Stomach (tissue), 9 donors: Measurements from ENCODE around the gene IZUMO2. TPM values are rescaled to one million over a fixed set of nuclear protein-coding genes. Genes with fewer than 3 reads are reported as not detected.

Experiments
- DNase-seq, 2 donors: peaks; one replicate each; pipeline versions ENCODE4 v3.0.0 to v3.0.0-alpha.2; 2013 to 2019
- H3K27ac ChIP-seq, 5 donors: fragments of 200-600 bp in 4 of 5; sonication (generic) in 4 of 5; one replicate each; pipeline ENCODE4 v1.5.1; 2013 to 2019; ENCODE audit warnings: mild to moderate bottlenecking in 1 of 5, moderate library complexity in 1 of 5
- H3K27me3 ChIP-seq, 3 donors: fragments of 200-600 bp; sonication (generic); one replicate each; pipeline ENCODE4 v1.5.1; 2017 to 2019; ENCODE audit warnings: mixed run types in 1 of 3
- H3K36me3 ChIP-seq, 4 donors: fragments of 200-600 bp; sonication (generic); 1 replicate in 3 of 4; 2 replicates in 1 of 4; pipeline ENCODE4 v1.5.1; 2016 to 2019
- H3K4me1 ChIP-seq, 4 donors: fragments of 200-600 bp; sonication (generic); one replicate each; pipeline ENCODE4 v1.5.1; 2016 to 2019
- H3K4me3 ChIP-seq, 4 donors: fragments of 200-600 bp; sonication (generic) in 3 of 4; one replicate each; pipeline ENCODE4 v1.5.1; 2016 to 2019; ENCODE audit warnings: mild to moderate bottlenecking in 1 of 4
- H3K9me3 ChIP-seq, 4 donors: fragments of 200-600 bp; sonication (generic); one replicate each; pipeline ENCODE4 v1.5.1; 2016 to 2019
- CTCF ChIP-seq, 7 experiments: fragments of 450-650 bp in 4 of 7; fragments of 200-600 bp in 3 of 7; sonication (generic) in 3 of 7; IDR thresholded peaks; one replicate each; pipeline ENCODE4 v1.5.1; 2016 to 2019; ENCODE audit warnings: antibody characterized with exemption in 7 of 7, control low read depth in 2 of 7, mild to moderate bottlenecking in 1 of 7
- EP300 ChIP-seq: sonication (generic); formaldehyde crosslinking; IDR thresholded peaks from one replicate; pipeline ENCODE4 v1.6.1; 2017; ENCODE audit warnings: antibody characterized with exemption
- POLR2A ChIP-seq, 4 donors: fragments of 450-650 bp; IDR thresholded peaks; one replicate each; pipeline ENCODE4 v1.6.1; 2016; ENCODE audit warnings: antibody characterized with exemption in 4 of 4, control low read depth in 2 of 4, mild to moderate bottlenecking in 1 of 4, moderate library complexity in 1 of 4
- POLR2AphosphoS5 ChIP-seq, 3 donors: sonication (generic); formaldehyde crosslinking; IDR thresholded peaks; one replicate each; pipeline ENCODE4 v1.6.1; 2016; ENCODE audit warnings: antibody characterized with exemption in 3 of 3
- WGBS, 5 donors: extraction: QIAGEN DNeasy Blood & Tissue Kit in 3 of 5; methylation state at CpG; one replicate each; pipeline versions ENCODE4 v1.1.5 to v1.1.7; 2013 to 2018; 5-methylcytosine and 5-hydroxymethylcytosine counted together
- intact Hi-C: fragments of 100-400 bp; cut with DNase I; formaldehyde crosslinking; loops from one replicate; pipeline ENCODE4 v1.15.1; 2023; ENCODE audit warnings: low total_unique reads
- polyA plus RNA-seq, 3 donors: library from polyadenylated mRNA; stranded (reverse); fragments of 200-250 nt; gene quantifications; one replicate each; pipeline ENCODE4 v1.2.3, GENCODE V29; 2013
- total RNA-seq, 5 donors: library from RNA; depleted of rRNA; stranded (reverse); fragments of >200 nt; gene quantifications; one replicate each; pipeline versions ENCODE4 v1.1.0 to v1.2.3, GENCODE V29; 2014 to 2016
- donor health status: healthy with polysubstance abuse.
- donor health status: Bipolar disorder and iron deficiency.
- donor health status: healthy.

Gene IZUMO2
- total and polyA plus RNA-seq, 8 donors, result not detected

GRCh38 chr19:50187937-50188336 is 24.9 kb upstream of the IZUMO2 start:
- H3K4me1 ChIP-seq, result peaks cover 0 to 8% (median 6%) of the 10 kb centered on the region in 4 donors
- no peak overlapping the region for H3K4me3 ChIP-seq
- no peaks in the 10 kb centered on the region for H3K36me3 ChIP-seq
- no peak overlapping the region for H3K27ac ChIP-seq
- TF ChIP-seq CTCF (IDR thresholded peaks at IDR 0.05) (no peak), POLR2A (IDR thresholded peaks at IDR 0.05) (no peak), POLR2AphosphoS5 (IDR thresholded peaks at IDR 0.05) (no peak), EP300 (no peak)
- peaks cover 0 to 9% (median 0%) of the 10 kb centered on the region in 3 donors for H3K27me3 ChIP-seq
- DNase-seq, result no peak
- intact Hi-C loops, result no loop called here
- peaks cover 0 to 4% (median 0%) of the 10 kb centered on the region in 4 donors for H3K9me3 ChIP-seq
- 38 to 73% (median 48%) methylated on average over 12 to 13 of the region's 13 CpGs for WGBS, 5 donors

GRCh38 chr19:50184196-50184595 is 21.1 kb upstream of the IZUMO2 start:
- H3K27ac ChIP-seq, result no peak overlapping the region
- H3K27me3 ChIP-seq, result peaks cover 0 to 33% (median 0%) of the 10 kb centered on the region in 3 donors
- intact Hi-C loops, result no loop called here
- H3K9me3 ChIP-seq, result peaks cover 0 to 11% (median 5%) of the 10 kb centered on the region in 4 donors
- H3K4me3 ChIP-seq, result no peak overlapping the region
- H3K36me3 ChIP-seq, result no peaks in the 10 kb centered on the region
- H3K4me1 ChIP-seq, result no peaks in the 10 kb centered on the region
- DNase-seq, result no peak
- WGBS, 5 donors, result 2 to 31% (median 11%) methylated on average over 1 of the region's 1 CpG
- TF ChIP-seq CTCF (IDR thresholded peaks at IDR 0.05), result no peak
- no peak for TF ChIP-seq POLR2A (IDR thresholded peaks at IDR 0.05)
- TF ChIP-seq EP300, result no peak
- no peak for TF ChIP-seq POLR2AphosphoS5 (IDR thresholded peaks at IDR 0.05)

- DNase-seq, result no peak
- Histone ChIP-seq H3K27me3 (peaks cover 0 to 29% (median 0%) of the 10 kb centered on the region in 3 donors), H3K9me3 (peaks cover 0 to 10% (median 4%) of the 10 kb centered on the region in 4 donors), H3K4me3 (no peak overlapping the region), H3K27ac (no peak overlapping the region), H3K36me3 (no peaks in the 10 kb centered on the region), H3K4me1 (no peaks in the 10 kb centered on the region)
- TF ChIP-seq POLR2AphosphoS5 (IDR thresholded peaks at IDR 0.05), result no peak
- no peak for TF ChIP-seq POLR2A (IDR thresholded peaks at IDR 0.05)
- TF ChIP-seq CTCF (IDR thresholded peaks at IDR 0.05), result no peak
- TF ChIP-seq EP300, result no peak
- 59 to 75% (median 74%) methylated on average over 5 of the region's 5 CpGs for WGBS, 5 donors
- intact Hi-C loops, result no loop called here
Observed at GRCh38 chr19:50181121-50181520, 18.0 kb upstream of the IZUMO2 start.

- Histone ChIP-seq H3K36me3 (no peaks in the 10 kb centered on the region), H3K27ac (peak overlapping the region in 2 of 5 donors; percentile 40 to 54), H3K4me3 (no peak overlapping the region), H3K4me1 (no peaks in the 10 kb centered on the region), H3K27me3 (peaks cover 0 to 36% (median 0%) of the 10 kb centered on the region in 3 donors), H3K9me3 (peaks cover 0 to 10% (median 3%) of the 10 kb centered on the region in 4 donors)
- intact Hi-C loops, result no loop called here
- 30 to 51% (median 34%) methylated on average over 9 of the region's 9 CpGs for WGBS, 5 donors
- peak in 1 of 2 donors; percentile 49 for DNase-seq
- TF ChIP-seq POLR2AphosphoS5 (IDR thresholded peaks at IDR 0.05), result no peak
- TF ChIP-seq CTCF (IDR thresholded peaks at IDR 0.05), result no peak
- TF ChIP-seq EP300, result no peak
- TF ChIP-seq POLR2A (IDR thresholded peaks at IDR 0.05), result no peak
Observed at GRCh38 chr19:50178859-50179537, 15.9 kb upstream of the IZUMO2 start.
